GM18505 (cell line): ENCODE results near the gene CLEC16A.
"Not testable (repeated sequence)": the region's sequence is repeated elsewhere in the genome, so short reads cannot be mapped to it uniquely, and the experiment has no call there.

Experiments used
- ATAC-seq: cut with Tn5 transposase; IDR thresholded peaks from one replicate; pipeline ENCODE4 v1.9.1; 2021; ENCODE audit not compliant: unreplicated experiment
- POLR2A ChIP-seq: IDR thresholded peaks from 4 replicates; pipeline ENCODE4 v1.6.1; 2011; ENCODE audit warnings: borderline replicate concordance; ENCODE audit not compliant: insufficient read depth, insufficient read length; ENCODE audit errors: extremely low read depth

CLEC16A gene

GRCh38 chr16:10919003-10919351 lies 25.4 kb upstream of the CLEC16A start:
- no peak for ATAC-seq
- no peak for TF ChIP-seq POLR2A

- ATAC-seq, result no peak
- TF ChIP-seq POLR2A, result no peak
These were observed 23.5 kb upstream of the CLEC16A start for GRCh38 chr16:10920726-10921427.

- TF ChIP-seq POLR2A, result no peak
- ATAC-seq, result no peak
These were observed 22.6 kb upstream of the CLEC16A start for GRCh38 chr16:10921536-10922327.

- no peak for ATAC-seq
- TF ChIP-seq POLR2A, result no peak
These were observed 21.8 kb upstream of the CLEC16A start for GRCh38 chr16:10922328-10923145.

GRCh38 chr16:10923146-10923649 lies 21.2 kb upstream of the CLEC16A start:
- peak; percentile 11 for TF ChIP-seq POLR2A
- ATAC-seq, result no peak

GRCh38 chr16:10923650-10924214 lies 20.6 kb upstream of the CLEC16A start:
- TF ChIP-seq POLR2A, result no peak
- no peak for ATAC-seq

GRCh38 chr16:10925285-10925684 lies 19.1 kb upstream of the CLEC16A start:
- ATAC-seq, result not testable (repeated sequence)
- TF ChIP-seq POLR2A, result peak; percentile 3

- ATAC-seq, result no peak
- TF ChIP-seq POLR2A, result peak; percentile 10
These were observed 18.3 kb upstream of the CLEC16A start for GRCh38 chr16:10926094-10926493.

- ATAC-seq, result no peak
- peak; percentile 12 for TF ChIP-seq POLR2A
These were observed 17.5 kb upstream of the CLEC16A start for GRCh38 chr16:10926867-10927266.

- ATAC-seq, result no peak
- TF ChIP-seq POLR2A, result no peak
These were observed 16.8 kb upstream of the CLEC16A start for GRCh38 chr16:10927497-10928112.

GRCh38 chr16:10929097-10929496 lies 15.3 kb upstream of the CLEC16A start:
- not testable (repeated sequence) for ATAC-seq

- TF ChIP-seq POLR2A, result peak; percentile 56
- no peak for ATAC-seq
These were observed 14.3 kb upstream of the CLEC16A start for GRCh38 chr16:10929853-10930754.

- TF ChIP-seq POLR2A, result no peak
- ATAC-seq, result no peak
These were observed 13.6 kb upstream of the CLEC16A start for GRCh38 chr16:10930755-10931093.

GRCh38 chr16:10931134-10931533 lies 13.2 kb upstream of the CLEC16A start:
- no peak for ATAC-seq
- TF ChIP-seq POLR2A, result no peak
